ENCODE results near the gene MYOM3.

MYOM3 gene

GRCh38 chr1:24111996-24112779 is at the start of gene MYOM3:
TSS of gene MYOM3 (minus strand) at chr1:24112135. CDS start at chr1:24108636, 3,499 bp downstream.
- no peak within 1 kb of the TSS for H3K27ac ChIP-seq
- no peak for TF ChIP-seq ZFX (IDR thresholded peaks at IDR 0.05)
- TF ChIP-seq CTCF (conservative IDR thresholded peaks at IDR 0.05) = peak; percentile 45

GRCh38 chr1:24161270-24161669 is 49.3 kb upstream of the MYOM3 start:
- no peak for TF ChIP-seq CTCF (conservative IDR thresholded peaks at IDR 0.05)
- TF ChIP-seq ZFX (IDR thresholded peaks at IDR 0.05) = no peak
- H3K27ac ChIP-seq = peak overlapping the region; percentile 76

GRCh38 chr1:24159366-24159765 is 47.4 kb upstream of the MYOM3 start:
- TF ChIP-seq CTCF (conservative IDR thresholded peaks at IDR 0.05) = no peak
- no peak for TF ChIP-seq ZFX (IDR thresholded peaks at IDR 0.05)
- no peak overlapping the region for H3K27ac ChIP-seq

- TF ChIP-seq CTCF (conservative IDR thresholded peaks at IDR 0.05) = no peak; the same call in 1 of the 2 replicates
- TF ChIP-seq ZFX (IDR thresholded peaks at IDR 0.05) = no peak
- H3K27ac ChIP-seq = no peak overlapping the region
Observed at GRCh38 chr1:24157918-24158481, 46.1 kb upstream of the MYOM3 start.

GRCh38 chr1:24156542-24157260 is 44.8 kb upstream of the MYOM3 start:
- no peak overlapping the region for H3K27ac ChIP-seq
- TF ChIP-seq CTCF (conservative IDR thresholded peaks at IDR 0.05) (no peak), ZFX (IDR thresholded peaks at IDR 0.05) (no peak)

GRCh38 chr1:24155011-24155782 is 43.3 kb upstream of the MYOM3 start:
- TF ChIP-seq ZFX (IDR thresholded peaks at IDR 0.05) (no peak), CTCF (conservative IDR thresholded peaks at IDR 0.05) (no peak; the same call in 1 of the 2 replicates)
- no peak overlapping the region for H3K27ac ChIP-seq
